ENCODE results near the gene TTC9.

DNA sequence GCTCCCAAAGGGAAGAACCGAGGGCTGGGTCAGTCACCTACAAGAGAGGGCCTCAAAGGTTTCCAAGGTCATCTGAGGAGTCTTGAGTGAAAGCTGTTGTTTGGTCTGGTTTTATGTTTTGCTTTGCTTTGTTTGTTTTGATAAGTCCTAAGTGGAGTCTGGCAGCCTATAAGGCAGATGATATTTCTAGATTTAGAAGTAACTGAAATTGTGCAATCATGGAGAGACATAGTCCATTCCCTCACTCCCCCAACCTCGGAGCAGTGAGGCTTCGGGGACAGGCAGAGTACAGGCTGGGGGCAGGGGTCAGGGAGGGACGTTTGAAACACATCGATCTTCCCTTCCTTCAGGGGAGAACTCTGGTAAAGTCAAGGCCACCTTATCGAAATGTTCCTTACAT, 42.3 kb downstream of the TTC9 start:
- TF ChIP-seq EZH2 (IDR thresholded peaks at IDR 0.05; ENCODE audit: low read length, unreplicated experiment) (no peak), EZH2phosphoT487 (IDR thresholded peaks at IDR 0.05; ENCODE audit: borderline replicate concordance, low read length) (no peak)
- TF ChIP-seq, protein P1, sequence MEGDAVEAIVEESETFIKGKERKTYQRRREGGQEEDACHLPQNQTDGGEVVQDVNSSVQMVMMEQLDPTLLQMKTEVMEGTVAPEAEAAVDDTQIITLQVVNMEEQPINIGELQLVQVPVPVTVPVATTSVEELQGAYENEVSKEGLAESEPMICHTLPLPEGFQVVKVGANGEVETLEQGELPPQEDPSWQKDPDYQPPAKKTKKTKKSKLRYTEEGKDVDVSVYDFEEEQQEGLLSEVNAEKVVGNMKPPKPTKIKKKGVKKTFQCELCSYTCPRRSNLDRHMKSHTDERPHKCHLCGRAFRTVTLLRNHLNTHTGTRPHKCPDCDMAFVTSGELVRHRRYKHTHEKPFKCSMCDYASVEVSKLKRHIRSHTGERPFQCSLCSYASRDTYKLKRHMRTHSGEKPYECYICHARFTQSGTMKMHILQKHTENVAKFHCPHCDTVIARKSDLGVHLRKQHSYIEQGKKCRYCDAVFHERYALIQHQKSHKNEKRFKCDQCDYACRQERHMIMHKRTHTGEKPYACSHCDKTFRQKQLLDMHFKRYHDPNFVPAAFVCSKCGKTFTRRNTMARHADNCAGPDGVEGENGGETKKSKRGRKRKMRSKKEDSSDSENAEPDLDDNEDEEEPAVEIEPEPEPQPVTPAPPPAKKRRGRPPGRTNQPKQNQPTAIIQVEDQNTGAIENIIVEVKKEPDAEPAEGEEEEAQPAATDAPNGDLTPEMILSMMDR (conservative IDR thresholded peaks at IDR 0.05; ENCODE audit: low read depth, low read length) = no peak
